Hepatic stellate cell (primary cell): ENCODE measurements around the gene MEIS2.
"Not testable (repeated sequence)": the region's sequence is repeated elsewhere in the genome, so short reads cannot be mapped to it uniquely, and the experiment has no call there.

Experiments
- DNase-seq: peaks from one replicate; pipeline ENCODE4 v3.0.0; 2011; ENCODE audit warnings: low spot score

MEIS2 gene

DNA sequence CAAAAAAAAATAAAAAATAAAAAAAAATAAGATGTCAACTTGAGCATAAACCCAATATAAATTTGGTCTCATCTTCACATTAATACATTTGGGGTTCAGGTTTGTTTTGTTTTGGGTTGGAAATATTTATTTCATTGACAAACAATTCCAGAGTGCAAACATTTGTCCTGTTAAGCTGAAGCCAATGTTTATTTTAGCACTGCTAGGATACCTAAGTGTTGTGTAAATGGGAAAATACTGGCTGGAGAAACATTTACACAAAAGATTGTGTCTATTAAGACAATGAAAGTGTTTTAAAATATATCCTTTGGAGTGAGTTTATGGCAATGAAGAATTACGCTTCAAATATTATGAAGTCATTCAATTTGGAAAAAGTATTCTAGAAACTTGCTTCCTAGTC is 91.1 kb downstream of the MEIS2 start:
- no peak for DNase-seq

DNA sequence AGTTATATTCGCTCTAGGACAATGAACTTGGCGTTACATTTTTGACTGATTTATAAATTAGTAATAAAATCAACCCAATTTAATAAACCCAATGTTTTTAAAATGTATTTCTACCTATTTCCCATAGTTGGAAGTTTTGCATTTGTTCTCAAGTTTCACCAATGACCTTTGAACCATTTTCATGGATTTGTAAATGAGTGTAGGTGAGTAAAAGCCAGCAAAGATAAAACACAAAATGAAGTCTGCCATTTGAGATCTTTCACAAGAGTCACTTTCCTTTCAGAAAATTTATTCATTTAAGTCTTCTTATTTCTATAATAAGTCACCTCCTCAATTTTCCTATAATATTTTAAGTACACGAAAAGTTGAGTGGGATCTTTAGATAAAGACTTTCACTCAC is 92.1 kb downstream of the MEIS2 start:
- no peak for DNase-seq

DNA sequence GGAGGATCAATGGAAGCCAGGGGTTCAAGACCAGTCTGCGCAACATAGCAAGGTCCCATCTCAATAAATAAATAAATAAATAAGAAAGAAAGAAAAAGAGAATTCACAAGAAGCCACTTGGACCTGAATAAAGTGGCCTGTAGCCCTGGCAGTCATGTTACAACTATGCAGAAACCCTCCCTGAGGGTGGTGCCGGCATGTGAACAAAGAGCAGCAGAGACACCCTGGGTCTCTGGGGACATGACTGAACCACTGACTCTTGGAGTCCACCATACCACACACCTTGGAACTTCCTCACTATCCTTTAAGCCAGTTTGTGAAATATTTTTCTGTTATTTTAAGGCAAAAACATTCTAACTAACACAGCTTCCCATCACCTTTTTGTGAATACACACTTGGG is 93.0 kb downstream of the MEIS2 start:
- no peak for DNase-seq

DNA sequence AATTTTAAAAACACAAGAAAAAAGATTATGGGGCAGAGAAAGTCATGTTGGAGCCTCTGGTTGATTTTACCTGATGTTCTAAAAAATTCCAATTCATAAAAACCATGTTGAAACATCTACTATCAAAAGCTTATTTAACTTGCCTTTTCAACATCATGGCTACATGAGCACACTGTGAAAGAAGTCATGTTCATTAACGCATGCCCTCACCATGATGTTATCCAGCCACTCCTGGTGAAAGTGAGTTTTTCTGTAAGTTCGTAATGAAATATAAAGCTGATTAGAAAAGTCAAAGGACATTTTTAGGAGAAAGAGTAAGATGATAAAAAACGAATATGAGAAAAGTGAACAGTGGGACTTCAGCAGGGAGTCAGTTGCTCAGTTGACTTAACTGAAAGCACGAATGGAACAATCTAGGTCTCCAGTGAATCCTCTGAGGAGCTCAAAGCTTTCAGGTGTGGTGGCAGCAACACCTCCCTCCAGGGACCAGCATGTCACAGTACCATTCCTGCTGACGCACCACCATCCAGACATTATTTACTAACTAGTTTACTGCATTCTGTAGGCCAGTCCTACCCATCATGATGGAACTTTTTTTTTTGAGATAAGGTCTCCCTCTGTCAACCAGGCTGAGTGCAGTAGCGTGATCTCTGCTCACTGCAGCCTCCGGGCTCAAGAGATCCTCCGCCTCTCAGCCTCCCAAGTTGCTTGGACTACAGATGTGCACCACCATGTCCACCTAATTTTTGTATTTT is 95.2 kb downstream of the MEIS2 start:
- DNase-seq: no peak

DNA sequence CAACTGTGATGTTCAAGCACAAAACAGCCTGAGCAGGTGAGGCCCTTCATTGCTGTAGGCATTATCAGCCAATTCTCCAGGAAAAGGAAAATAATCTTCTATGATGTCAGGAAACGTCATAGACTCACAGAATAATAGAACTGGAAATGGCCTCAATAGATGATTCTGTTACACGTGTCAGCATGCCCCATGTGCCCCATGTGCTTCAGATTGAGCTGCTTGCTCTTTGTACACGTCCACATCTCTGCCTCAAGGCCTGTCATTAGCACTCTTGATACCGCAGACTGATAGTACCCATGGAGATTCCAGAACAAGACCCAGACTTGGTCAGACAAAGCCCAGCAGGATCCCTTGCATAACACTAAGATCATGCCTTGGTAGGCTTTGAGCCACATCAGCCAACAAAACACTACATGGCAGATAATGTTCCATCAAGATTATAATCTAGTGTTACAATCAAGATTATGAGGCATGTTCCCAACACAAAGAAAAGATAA is 95.9 kb downstream of the MEIS2 start:
- DNase-seq: no peak

DNA sequence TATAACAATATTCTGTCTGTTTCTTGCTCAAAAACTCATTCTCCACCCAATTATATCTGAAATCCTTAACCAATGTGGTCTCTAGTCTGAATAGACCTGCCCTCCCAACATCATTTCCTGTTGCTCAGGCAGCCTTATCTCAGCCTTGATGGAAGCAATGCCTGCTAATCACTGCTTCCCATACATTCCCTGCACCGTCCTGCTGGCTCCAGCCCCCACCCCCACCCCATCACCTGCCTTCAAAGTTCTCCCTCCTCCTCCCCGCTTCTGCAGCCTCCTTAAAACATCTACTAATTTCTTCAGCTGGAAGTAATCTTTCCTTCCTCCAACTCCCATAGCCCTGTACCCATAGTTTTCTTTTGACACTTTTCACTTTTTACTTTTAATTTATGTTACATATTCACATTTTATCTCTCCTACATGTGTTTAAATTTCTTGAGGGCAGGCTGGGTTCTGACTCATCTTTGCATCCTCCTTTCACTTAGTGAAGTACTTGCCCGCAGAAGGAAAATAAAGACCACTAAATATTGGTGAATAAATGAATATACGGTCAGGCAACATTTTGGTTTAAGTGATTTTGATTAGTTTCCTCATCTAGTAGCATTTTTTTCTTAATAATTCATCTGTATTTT is 98.2 kb downstream of the MEIS2 start:
- no peak for DNase-seq

DNA sequence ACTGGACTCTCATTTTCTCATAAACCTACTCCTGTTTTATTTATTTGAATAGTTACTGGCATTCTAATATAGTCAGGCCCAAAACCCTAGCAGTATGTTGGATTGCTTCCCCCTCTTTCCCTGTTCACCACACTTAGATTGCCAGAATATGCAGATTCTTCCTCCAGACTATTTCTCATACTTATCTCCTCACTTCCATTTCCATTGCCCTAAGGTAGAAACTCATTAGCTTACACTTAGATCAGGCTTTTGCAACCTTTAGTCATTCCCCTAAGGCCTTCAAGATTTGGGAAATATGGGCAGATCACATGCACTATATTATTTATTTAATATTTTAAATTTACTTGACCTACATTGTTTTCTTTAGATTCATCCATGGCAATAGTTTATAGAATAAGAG is 98.9 kb downstream of the MEIS2 start:
- DNase-seq: no peak

DNA sequence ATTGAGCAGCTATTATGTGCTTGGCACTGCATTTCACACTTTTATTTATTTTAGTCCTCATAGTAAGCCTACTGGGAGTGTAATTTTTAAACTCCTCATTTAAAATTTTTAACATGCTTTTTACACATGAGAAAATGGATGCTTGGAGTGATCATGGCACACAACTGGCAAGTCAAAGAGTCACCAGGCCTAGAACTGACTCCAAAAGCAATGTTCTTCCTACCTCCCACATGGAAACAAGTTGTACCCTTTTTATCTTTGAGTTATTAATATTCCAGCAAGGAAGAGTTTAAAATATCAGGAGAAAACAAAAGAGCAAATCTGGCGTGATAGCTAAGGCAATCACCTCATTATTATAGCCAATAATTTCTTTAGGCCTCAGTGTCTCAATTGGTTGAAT is 100.6 kb downstream of the MEIS2 start:
- no peak for DNase-seq

DNA sequence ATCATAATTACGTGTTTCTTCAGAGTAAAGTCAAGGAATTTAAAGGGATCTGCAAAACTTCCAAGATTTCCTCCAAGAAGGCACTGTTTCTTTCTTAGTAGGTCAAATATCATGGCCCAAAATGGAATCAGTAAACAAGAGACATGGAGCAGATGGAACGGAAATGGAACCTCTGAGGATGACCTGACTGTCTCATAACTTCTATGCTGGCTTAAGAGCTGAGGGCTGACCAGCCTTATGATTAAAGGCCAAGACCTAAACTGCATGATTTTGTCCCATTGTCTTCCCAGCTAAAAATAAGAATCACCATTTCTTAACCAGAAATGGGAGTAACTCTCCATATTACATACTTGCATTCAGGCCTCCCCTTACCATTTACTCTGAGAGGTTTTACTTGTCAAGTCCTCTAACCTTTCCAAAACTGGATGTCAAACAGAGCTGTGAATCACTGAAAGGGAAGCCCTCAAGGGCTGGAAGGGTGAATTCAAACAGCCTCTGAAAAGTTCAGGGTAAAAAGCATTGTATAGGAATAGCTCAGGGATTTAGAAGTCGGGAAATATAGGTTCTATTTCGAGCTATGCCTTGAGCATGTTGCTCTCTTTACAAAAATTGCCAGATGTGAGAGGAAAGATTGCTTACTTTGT is 103.7 kb downstream of the MEIS2 start:
- no peak for DNase-seq

DNA sequence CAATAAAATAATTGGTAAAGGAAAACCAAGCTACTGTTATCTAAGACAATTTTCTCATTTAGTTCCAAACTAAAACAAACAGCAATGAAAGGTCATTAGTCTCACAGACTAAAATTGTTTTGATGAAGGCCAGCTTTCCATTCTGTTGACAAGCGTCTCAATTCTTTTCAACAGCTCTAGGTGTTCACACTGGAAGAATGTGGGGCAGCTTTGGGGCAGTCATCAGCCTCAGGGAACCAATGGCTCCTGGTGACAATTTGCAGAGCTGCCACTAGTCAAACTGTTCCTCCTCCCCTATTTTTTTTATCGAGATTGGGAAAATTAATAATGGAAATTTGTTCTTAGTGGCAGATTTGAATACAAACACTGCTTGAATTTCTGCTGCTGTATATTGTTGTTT is 104.2 kb downstream of the MEIS2 start:
- no peak for DNase-seq

DNA sequence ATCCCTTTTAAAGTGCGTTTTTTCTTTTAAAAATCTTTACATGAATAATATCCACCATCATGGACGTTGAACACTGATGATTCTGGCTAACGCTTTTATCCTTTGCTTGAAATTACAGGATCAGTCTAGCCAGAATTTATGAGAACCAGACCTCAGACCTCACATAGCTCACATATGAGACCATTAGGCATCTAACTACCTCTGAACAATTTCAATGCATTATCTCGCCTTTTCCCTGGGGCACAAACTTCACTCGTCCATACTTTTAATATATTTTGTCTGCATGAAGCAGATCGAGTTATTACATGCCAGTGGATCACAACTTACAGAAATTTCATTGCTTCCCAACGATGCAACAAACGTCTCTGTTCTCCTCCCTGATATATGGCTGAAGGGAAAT is 105.6 kb downstream of the MEIS2 start:
- no peak for DNase-seq

DNA sequence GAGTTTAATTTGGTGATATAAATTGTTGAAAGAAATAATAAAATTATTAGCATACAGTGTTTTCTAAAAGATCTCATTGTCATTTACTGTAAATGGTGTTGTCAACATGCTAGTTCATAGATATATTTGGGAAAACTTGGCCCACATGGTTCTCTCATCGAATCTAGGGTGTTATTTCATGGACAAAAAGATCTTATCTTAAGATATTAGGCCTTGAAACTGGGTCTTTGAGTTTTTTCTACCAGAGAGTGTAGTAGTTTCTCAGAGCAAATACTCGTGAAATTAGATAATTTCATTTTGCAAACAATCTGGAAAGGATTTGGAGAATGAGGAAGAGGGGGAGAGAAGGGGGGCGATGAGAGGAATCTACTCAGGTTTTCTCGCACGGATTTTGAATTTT is 107.9 kb downstream of the MEIS2 start:
- DNase-seq: no peak

DNA sequence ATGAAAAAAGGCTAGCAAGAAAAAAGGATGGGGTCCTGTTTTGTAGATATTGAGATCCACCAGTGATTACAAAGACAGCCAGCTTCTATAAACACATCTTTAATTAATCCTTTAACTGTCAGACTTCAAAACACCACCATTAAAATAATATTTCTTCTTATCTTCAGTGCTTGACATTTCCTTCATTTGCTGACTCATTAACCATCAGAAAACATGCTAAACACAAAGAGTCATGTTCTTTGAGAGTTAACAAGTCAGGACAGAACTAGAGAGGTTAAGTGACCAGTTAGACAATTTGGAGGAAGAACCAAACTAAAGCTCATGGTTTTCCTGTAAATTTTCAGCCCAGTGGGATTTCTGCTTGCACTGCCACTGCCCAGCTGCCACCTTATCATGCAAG is 111.4 kb downstream of the MEIS2 start:
- no peak for DNase-seq

DNA sequence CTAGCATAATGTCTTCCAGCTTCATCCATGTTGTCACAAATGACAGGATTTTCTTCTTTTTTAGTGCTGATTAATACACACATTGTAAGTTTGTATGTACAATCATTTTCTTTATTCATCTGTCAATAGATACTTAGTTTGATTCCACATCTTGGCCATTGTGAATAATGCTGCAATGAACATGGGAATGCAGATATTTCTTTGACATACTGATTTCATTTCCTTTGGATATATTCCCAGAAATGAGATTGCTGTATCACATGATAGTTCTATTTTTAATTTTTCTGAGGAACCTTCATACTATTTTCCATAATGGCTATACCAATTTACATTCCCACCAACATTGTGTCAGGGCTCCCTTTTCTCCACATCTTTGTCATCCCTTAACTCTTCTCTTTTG is 117.9 kb downstream of the MEIS2 start:
- no peak for DNase-seq

DNA sequence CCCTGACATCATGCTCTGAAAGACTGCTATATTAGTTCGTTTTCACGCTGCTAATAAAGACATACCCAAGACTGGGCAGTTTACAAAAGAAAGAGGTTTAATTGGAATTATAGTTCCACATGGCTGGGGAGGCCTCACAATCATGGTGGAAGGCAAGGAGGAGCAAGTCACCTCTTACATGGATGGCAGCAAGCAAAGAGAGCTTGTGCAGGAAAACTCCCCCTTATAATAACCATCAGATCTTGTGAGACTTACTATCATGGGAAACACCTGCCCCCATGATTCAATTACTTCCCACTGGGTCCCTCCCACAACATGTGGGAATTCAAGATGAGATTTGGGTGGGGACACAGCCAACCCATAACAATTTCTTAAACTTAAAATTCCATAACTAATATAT is 120.1 kb downstream of the MEIS2 start:
- DNase-seq: not testable (repeated sequence)

DNA sequence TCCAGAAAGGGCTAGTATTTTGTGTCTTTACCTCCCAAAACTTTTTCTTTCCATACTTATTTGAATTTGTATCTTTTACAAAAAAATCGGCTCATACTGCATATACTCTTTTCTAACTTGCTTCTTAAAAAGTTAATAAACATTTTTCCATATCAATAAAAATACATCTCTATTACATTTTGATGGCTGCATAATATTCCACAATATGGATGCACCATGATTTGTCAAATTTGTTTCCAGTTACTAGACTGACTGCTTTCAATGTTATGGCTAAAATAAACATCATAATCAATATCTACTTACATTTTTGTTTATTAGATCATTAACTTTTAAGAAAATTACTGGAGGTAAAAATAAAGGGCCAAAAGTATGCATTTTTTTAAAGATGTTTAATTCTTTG is 121.7 kb downstream of the MEIS2 start:
- DNase-seq: no peak

DNA sequence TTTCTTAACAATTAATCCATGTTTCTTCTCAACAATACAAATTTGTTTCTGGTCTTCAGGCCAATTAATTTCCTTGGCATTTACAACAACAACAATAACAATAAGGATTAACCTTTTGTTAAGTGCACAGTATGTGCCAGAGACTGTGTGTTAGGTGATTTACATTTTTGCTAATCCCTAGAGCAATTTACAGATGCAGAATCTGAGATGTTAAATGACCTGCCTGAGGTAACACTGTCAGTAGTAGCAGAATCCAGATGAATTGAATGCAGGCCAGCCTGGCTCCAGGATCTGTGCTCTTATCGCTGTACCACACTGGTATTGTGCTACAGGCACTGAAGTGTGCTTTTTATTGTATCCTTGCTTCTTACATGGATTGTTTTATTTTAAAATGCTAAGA is 122.2 kb downstream of the MEIS2 start:
- no peak for DNase-seq

DNA sequence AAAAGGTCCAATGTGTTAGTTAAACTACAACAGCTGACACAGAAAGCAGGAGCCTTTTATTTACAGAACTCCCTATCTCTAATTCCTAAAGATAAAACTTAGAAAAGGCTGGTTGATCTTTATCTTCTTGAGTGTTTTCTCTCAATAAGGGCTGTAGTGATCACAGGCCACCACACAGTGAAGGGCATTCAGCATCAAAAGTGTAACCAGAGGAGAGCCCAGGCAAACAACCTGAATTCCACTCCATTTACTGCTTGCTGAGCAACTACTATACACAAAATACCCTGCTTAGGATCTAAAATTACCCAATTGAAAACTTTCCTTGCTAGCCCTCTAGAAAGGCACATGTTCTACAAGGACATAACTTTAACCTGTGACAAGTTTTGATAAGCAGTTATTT is 122.7 kb downstream of the MEIS2 start:
- DNase-seq: no peak

DNA sequence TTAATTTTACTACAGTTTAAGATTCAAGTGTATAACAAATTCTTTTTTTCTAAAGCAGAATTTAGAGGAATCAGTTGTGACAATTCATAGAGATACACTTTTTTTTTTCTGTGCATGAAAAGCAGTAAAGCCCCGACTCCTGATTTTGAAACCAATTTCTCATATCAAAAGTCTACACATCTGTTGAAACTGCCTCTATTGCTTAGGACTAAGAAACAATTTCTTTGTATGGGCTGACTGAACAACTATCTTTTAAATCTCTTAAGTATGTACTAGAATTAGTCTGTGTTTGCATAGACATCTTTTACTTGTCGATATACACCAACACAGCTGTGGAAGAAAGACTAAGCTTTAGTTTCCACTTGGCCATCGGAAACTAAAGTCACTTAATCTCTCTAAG is 127.6 kb downstream of the MEIS2 start:
- no peak for DNase-seq

DNA sequence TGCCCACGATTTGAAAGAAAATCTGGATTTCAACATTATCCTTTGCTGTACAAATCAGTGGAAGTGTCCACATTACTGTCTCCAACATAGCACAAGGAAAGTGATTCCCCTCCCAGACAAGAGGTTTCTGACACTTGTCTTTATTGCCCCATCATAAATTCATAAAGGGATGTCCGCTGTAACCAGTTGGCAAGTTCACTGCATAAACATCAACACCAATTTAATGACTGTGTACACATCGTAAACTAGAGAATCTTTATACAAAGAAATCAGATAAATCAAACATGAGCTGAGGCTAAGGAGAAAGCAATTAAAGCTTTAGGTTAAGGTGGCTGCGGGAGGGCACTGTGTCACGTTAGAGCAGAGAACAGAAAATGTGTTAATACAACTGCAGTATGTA is 129.8 kb downstream of the MEIS2 start:
- DNase-seq: no peak

DNA sequence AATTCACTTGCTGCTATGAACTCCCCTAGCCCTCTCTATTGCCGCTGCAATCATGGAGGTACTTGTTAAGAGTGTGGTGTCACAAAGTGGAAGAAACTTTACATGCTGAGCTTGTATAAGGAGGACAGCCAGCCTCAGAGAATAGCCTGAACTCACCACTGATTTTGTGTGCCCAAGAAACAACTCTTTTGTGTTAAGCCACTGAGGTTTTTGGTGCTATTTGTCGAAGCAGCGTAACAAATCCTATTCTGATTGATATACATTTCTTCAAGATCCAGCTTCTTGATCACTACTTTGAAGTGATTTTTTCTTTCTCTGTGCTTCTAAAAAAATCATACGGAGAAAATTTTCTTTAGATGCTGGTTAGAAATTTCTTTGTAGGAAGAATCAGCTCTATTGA is 132.4 kb downstream of the MEIS2 start:
- DNase-seq: no peak

DNA sequence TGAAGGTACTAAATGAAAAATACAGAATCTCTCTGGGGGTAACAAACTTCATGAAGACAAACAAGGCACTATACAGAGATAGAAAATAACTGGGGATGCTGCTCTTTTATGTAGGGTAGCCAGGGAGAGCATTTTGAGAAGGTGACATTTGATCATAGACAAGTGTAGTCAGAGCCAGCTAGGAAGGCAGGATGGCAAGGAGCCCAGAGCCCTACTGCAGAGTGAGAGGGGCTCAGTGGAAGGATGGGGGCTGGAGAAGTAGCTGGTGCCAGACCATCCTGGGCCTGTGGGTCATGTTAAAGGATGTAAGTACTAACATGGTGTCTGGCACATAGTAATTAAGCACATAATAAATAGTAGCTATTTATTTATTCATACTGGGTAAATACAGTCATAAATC is 133.6 kb downstream of the MEIS2 start:
- DNase-seq: no peak

DNA sequence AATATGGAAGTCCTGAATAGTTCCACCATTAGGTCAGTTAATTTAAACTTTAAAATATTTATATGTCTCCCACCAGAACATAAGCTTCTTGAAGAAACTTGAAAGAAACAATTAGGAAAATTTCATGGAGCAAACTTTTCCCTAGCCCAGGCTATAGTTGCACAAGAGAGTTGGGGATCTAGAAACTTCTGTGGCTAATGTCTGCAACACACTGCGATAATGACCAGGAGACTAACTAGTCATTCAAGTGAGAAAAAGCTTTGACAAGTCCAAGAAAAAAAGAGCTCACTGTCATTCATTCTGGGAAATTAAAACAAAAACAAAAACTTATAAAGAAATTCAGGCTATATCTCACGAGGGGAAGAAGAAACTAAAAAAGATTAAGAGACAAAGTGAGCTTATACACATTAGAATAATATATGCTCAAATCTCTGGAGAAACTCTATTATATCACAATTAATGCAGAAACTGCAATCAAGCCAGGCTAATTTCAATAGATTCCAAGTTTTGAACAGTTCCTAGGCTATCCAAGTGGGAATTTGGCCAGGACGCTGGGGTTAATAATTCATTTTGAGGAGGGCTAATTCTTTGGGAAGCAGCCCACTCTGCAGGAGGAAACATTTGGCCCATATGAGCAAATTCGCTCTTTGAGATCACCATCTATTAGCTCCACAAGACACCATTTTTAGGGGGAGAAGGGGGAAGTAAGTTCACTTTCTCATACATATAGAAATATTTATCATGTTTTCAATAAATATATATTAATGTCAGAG is 134.6 kb downstream of the MEIS2 start:
- no peak for DNase-seq
